ENCODE measurements around the gene ACVRL1. TPM values are rescaled to one million over a fixed set of nuclear protein-coding genes. Genes with fewer than 3 reads are reported as not detected.

The ACVRL1 gene
- total RNA-seq, 2 donors from 2014 or later = not detected

DNA sequence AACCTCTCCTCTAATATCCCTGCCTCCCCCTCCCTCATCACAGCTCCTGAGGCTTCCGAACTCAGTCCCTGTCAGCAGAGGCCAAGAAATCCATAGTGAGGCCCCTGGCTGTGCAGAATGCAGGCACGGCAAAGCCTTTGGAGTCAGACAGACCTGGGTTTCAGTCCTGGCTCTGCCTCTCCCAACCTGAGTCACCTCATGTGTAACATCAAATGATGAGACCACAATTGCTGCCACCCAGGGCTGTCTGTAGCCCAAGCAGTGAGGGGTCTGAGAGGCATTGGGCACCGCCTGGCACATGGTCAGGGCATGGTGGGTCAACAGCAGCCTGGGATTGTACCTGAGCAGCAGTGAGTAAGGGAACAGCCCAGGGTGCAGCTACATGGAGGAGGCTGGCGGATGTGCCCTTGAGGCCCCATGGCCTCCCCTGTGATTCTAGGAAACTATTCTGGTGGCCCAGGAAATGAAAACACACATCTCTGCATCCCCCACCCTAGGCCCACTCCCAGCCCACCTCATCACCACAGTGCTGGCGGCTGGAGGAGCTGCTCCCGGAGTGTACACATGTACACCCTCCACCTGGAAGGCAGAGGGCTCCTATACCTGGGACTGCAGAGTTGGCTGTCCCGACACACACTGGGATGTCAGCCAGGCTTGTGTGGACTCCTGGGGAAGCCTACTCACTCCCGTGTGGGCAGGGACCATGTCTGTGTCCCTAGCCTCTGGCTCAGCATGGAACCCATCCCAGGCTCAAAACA lies 11.7 kb upstream of the ACVRL1 start:
- H3K27me3 Mint-ChIP-seq (ENCODE audit: low read depth) = no peaks in the 10 kb centered on the region
- no peak for ATAC-seq (replicated peaks in 1 of 2)
- no peak overlapping the region for H3K27ac Mint-ChIP-seq
- H3K9me3 Mint-ChIP-seq = no peaks in the 10 kb centered on the region
- H3K4me1 Mint-ChIP-seq (ENCODE audit: low read depth) = no peaks in the 10 kb centered on the region
- no peak overlapping the region for H3K4me3 Mint-ChIP-seq
- DNase-seq = no peak
- H3K36me3 Mint-ChIP-seq (ENCODE audit: insufficient read depth in 2 of 2) = no peaks in the 10 kb centered on the region

DNA sequence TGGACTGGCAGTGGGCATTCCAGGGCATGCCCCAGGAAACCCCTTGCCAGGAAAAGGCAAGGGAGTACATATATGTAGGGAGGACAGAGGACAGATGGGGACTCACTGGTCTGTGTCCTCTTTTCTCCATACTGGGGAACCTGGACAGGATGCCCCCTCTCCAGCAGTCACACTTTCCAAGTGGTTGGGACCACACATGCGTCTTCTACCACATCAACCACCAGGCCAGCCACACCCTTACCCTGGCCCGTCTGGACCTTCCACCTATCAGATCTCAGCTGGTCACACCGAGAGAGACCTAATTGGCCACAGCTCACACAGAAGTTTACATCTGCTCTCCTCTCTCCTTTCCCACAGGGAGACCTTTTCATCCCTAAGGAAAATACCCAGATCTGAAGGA lies 11.1 kb upstream of the ACVRL1 start:
- no peaks in the 10 kb centered on the region for H3K27me3 Mint-ChIP-seq (ENCODE audit: low read depth)
- ATAC-seq (replicated peaks in 1 of 2) (no peak), DNase-seq (no peak)
- no peaks in the 10 kb centered on the region for H3K9me3 Mint-ChIP-seq
- no peak overlapping the region for H3K4me3 Mint-ChIP-seq
- no peak overlapping the region for H3K27ac Mint-ChIP-seq
- H3K36me3 Mint-ChIP-seq (ENCODE audit: insufficient read depth in 2 of 2) = no peaks in the 10 kb centered on the region
- no peaks in the 10 kb centered on the region for H3K4me1 Mint-ChIP-seq (ENCODE audit: low read depth)

DNA sequence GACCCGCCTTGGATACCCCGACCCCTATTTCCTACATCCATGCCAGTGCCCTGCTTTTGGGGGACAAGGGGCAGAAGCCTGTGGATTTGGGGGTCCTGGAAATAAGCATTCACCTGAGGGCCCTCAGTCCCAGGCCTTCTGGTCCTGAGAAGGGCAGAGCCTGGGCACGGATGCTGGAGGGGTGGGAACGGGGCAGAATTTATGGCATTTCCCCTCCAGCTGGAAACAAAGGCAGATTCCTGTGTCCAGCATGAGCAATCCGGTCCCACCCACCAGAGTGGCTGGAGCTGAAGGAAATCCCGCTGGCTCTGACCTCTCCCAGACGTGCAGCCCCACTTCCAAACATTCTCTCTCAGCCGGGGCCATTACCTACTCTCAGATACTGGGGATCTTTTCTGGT lies 10.1 kb upstream of the ACVRL1 start:
- no peak overlapping the region for H3K4me3 Mint-ChIP-seq

DNA sequence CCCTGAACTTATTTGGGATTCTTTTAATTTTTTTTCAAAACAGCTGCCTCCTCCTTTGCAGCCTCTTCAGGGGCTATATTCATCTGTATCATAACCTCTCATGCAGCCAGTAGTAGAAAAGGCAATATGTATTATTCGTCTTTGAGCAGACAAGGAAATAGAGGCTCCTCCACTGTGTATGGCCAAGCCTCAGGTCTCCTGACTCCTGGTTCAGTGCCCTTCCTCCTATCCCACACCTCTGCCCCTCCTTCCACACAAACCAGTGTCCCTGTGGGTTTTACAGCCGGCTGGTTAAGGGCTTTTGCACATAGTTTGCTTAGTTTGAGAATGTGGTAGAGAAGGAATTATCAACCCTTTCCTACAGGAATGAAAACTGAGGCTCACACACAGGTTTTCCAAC lies 8.8 kb upstream of the ACVRL1 start:
- H3K27ac Mint-ChIP-seq = no peak overlapping the region
- no peaks in the 10 kb centered on the region for H3K36me3 Mint-ChIP-seq (ENCODE audit: insufficient read depth in 2 of 2)
- H3K4me3 Mint-ChIP-seq = no peak overlapping the region
- no peaks in the 10 kb centered on the region for H3K4me1 Mint-ChIP-seq (ENCODE audit: low read depth)
- no peaks in the 10 kb centered on the region for H3K27me3 Mint-ChIP-seq (ENCODE audit: low read depth)
- ATAC-seq (replicated peaks in 1 of 2) = no peak
- no peaks in the 10 kb centered on the region for H3K9me3 Mint-ChIP-seq
- no peak for DNase-seq

More for the DNA sequence above, 10.1 kb upstream of the ACVRL1 start:
- H3K27ac Mint-ChIP-seq = no peak overlapping the region
- ATAC-seq (replicated peaks in 1 of 2) (no peak), DNase-seq (no peak)
- H3K27me3 Mint-ChIP-seq (ENCODE audit: low read depth) = no peaks in the 10 kb centered on the region
- H3K4me1 Mint-ChIP-seq (ENCODE audit: low read depth) = no peaks in the 10 kb centered on the region
- H3K36me3 Mint-ChIP-seq (ENCODE audit: insufficient read depth in 2 of 2) = no peaks in the 10 kb centered on the region
- no peaks in the 10 kb centered on the region for H3K9me3 Mint-ChIP-seq

DNA sequence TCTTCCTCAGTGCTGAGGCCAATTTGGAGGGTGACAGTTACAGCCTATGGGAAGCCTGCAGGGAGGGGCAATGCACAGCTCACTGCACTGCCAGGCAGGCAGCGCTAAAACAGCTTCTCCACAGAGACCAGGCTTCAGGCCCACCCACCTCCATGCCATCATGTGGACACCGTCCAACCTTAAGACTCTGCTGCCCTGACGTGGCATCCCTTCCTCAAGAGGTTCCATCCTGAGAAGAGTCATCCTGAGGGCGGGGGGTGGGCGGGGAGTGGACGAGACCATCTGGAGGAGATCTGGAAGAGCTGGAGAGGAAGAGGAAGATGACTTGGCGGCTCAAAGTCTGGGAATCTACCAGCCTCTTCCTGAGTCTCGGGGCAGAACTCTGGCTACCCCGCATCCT lies 8.4 kb upstream of the ACVRL1 start:
- Mint-ChIP-seq H3K9me3 (no peaks in the 10 kb centered on the region), H3K4me1 (ENCODE audit: low read depth) (no peaks in the 10 kb centered on the region), H3K27ac (no peak overlapping the region), H3K4me3 (no peak overlapping the region), H3K36me3 (ENCODE audit: insufficient read depth in 2 of 2) (no peaks in the 10 kb centered on the region), H3K27me3 (ENCODE audit: low read depth) (no peaks in the 10 kb centered on the region)
- no peak for ATAC-seq (replicated peaks in 1 of 2)
- no peak for DNase-seq

DNA sequence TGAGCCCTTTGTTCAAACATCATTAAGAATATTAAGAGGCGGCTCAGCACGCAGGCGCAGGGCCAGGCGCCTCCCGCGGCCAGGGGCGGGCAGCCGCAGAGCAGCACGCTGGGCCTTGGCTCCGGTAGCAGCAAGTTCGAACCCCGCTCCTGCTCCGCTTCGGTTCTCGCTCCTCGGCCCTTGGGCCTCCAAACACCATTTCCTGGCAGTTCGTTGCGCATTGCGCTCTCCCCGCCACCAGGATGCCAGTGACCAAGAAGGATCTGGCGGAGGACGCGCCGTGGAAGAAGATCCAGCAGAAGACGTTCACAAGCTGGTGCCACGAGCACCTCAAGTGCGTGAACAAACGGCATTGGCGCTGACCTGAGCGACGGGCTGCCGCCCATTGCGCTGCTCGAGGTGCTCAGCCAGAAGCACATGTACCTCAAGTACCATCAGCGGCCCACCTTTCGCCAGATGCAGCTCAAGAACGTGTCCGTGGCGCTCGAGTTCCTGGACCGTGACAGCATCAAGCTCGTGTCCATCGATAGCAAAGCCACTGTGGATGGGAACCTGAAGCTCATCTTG lies 6.9 kb upstream of the ACVRL1 start:
- Mint-ChIP-seq H3K27me3 (ENCODE audit: low read depth) (peaks cover 3% of the 10 kb centered on the region), H3K27ac (no peak overlapping the region), H3K4me3 (no peak overlapping the region), H3K9me3 (no peaks in the 10 kb centered on the region), H3K36me3 (ENCODE audit: insufficient read depth in 2 of 2) (no peaks in the 10 kb centered on the region), H3K4me1 (ENCODE audit: low read depth) (no peaks in the 10 kb centered on the region)
- ATAC-seq (replicated peaks in 1 of 2) (no peak), DNase-seq (no peak)

DNA sequence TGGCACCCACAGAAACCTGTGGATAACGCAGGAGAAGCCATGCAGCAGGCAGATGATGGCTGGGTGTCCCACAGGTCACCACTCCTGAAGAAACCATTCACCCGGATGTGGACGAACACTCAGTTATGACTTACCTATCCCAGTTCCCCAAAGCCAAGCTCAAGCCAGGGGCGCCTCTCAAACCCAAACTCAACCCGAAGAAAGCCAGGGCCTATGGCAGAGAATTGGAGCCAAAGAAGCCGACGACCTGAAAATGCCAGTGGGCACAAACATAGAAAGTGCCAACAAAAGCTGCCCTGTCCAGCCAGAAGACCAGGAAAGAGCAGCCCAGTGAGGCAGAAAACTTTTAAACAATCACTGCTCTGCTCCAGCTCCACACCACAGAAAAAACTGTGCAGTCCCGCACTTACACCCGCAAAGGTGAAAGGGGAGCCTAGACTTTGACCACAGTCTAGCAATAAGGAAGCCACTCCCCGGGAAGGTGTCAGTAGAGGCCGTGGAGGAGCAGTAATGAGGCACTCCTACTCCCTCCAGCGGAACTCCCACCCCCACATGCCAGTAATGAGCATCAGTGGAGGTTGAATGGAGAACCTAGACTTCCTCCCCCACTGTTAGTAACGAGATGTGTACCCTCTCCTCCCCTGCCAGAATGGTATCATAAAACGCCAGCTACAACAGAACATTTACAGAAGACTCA lies 6.0 kb upstream of the ACVRL1 start:
- no peaks in the 10 kb centered on the region for H3K9me3 Mint-ChIP-seq
- DNase-seq (no peak), ATAC-seq (replicated peaks in 1 of 2) (peak in 1 of 2 donors; percentile 30)
- no peaks in the 10 kb centered on the region for H3K36me3 Mint-ChIP-seq (ENCODE audit: insufficient read depth in 2 of 2)
- peaks cover 12% of the 10 kb centered on the region for H3K27me3 Mint-ChIP-seq (ENCODE audit: low read depth)
- H3K4me1 Mint-ChIP-seq (ENCODE audit: low read depth) = no peaks in the 10 kb centered on the region
- no peak overlapping the region for H3K4me3 Mint-ChIP-seq
- H3K27ac Mint-ChIP-seq = no peak overlapping the region

DNA sequence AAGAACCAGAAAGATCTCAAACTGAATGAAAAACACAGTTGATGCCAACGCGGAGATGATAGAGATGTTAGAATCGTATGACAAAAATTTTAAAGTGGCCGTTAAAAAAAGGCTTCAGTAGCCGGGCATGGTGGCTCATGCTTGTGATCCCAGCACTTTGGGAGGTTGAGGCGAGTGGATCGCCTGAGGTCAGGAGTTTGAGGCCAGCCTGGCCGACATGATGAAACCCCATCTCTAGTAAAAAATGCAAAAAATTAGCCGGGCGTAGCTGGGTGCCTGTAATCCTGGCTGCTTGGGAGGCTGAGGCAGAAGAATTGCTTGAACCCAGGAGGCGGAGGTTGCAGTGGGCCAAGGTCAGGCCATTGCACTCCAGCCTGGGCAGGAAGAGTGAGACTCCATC lies 5.4 kb upstream of the ACVRL1 start:
- ATAC-seq (replicated peaks in 1 of 2) (no peak), DNase-seq (no peak)
- H3K27me3 Mint-ChIP-seq (ENCODE audit: low read depth) = peaks cover 13% of the 10 kb centered on the region
- no peak overlapping the region for H3K27ac Mint-ChIP-seq
- no peak overlapping the region for H3K4me3 Mint-ChIP-seq
- no peaks in the 10 kb centered on the region for H3K36me3 Mint-ChIP-seq (ENCODE audit: insufficient read depth in 2 of 2)
- no peaks in the 10 kb centered on the region for H3K9me3 Mint-ChIP-seq
- H3K4me1 Mint-ChIP-seq (ENCODE audit: low read depth) = no peaks in the 10 kb centered on the region

DNA sequence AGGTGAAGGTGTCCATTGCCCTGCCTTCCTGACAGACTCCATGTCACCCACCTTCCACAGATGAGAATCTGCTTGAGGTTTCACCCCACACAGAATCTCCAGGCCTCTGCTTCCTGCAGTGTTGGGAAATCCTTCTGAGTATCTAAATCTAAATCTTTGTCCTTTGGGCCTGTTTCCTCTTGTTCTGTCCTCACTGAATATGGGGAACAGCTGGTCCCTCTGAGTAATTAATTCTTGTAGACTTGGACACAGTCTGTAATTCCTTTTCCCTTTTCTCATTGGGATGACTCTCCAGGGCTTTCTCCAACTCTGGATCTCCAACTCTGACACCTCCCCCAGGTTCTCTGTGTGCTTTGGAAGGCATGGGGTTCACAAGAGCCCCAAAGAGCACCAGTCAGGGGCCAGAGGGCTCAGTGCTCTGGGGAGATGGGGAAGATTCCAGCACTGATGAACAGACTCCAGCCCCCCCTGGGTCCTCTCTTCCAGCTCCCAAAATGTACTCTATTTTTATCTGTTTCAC lies 2.3 kb upstream of the ACVRL1 start:
- H3K9me3 Mint-ChIP-seq = no peaks in the 10 kb centered on the region
- H3K4me1 Mint-ChIP-seq (ENCODE audit: low read depth) = no peaks in the 10 kb centered on the region
- H3K4me3 Mint-ChIP-seq = no peak overlapping the region
- H3K27ac Mint-ChIP-seq = no peak overlapping the region
- ATAC-seq (replicated peaks in 1 of 2) = no peak
- H3K27me3 Mint-ChIP-seq (ENCODE audit: low read depth) = peaks cover 31% of the 10 kb centered on the region
- DNase-seq = no peak
- H3K36me3 Mint-ChIP-seq (ENCODE audit: insufficient read depth in 2 of 2) = no peaks in the 10 kb centered on the region

DNA sequence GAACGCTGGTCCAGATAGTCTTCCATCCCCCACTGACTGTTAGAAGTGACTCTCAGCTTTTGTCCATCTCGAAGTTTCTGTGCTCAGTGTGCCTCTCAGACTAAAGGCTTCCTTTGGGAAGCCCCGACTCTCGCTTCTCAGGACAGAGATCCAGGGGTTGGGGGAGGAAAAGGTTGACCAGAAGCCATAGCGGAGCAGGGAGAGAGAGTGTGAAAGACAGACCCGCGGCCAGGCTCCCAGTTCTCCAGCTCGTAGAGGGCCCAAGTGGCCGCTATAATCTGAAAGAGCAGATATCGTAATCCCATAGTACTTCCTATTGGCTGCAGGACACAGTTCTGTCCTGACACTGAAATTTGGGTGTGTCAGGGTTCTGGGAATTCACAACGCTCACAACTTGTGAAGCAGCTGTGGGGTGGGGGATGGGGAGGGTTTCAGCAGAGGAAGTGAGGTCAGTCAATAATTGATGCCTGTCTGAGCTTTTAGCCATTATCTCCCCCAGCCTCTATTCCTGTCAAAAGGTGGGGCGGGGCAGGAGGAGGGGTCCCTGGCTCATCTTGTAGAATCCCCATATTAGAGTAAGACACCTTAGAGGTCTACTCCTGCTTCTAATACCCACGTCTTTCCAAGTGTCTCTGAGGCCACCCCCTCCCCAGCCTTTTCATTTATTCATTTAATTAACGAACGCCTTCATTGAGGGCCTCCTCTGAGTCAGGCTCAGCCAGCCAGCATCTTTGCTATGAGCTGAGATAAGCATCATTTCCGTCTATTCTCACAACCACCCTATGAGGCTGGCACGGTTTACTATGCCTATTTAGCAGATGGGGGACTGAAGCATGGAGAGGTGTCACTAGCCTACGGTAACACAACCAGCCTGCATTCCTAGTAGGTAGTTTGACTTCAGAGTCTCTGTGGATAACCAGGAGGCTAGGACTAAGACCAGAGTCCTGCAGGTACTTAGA lies 1.6 kb upstream of the ACVRL1 start:
- H3K4me1 Mint-ChIP-seq (ENCODE audit: low read depth) = no peaks in the 10 kb centered on the region
- no peaks in the 10 kb centered on the region for H3K36me3 Mint-ChIP-seq (ENCODE audit: insufficient read depth in 2 of 2)
- ATAC-seq (replicated peaks in 1 of 2) (no peak), DNase-seq (no peak)
- no peaks in the 10 kb centered on the region for H3K9me3 Mint-ChIP-seq
- no peak overlapping the region for H3K4me3 Mint-ChIP-seq
- peaks cover 35% of the 10 kb centered on the region for H3K27me3 Mint-ChIP-seq (ENCODE audit: low read depth)
- no peak overlapping the region for H3K27ac Mint-ChIP-seq

DNA sequence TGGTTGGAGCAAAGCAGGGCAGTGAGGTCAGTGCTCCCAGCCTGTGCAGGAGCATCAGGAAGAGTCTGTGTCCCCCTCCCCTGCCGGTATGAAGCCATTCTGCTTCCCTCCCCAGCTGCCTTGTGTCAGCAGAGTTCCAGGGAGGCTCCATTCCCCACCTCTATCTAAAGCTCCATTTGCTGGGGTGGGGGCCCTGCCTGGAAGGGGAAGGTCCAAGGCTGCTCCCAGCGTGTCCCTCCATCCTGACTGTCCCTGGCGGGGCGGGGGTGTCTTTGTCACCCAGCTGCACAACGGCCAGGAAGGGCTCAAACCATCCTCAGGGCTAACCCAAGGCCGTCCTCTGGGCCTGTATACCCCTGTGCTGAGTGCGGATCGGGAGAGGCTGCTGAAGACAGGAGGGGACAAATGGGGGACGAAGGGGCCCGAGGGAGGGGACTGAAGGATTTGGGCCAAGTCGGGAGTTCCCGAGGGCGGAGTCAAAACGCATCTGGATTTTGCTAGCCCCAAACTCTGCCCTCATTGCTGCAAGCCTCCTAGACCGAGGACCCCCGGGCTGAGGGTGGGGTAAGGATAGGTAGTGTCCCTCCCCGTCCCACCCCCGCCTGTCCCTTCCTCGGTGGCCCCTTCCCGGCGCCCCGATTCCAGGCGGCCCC lies 748 bp upstream of the ACVRL1 start:
- Mint-ChIP-seq H3K9me3 (no peaks in the 10 kb centered on the region), H3K36me3 (ENCODE audit: insufficient read depth in 2 of 2) (no peaks in the 10 kb centered on the region), H3K4me3 (peak overlapping the region in 1 of 2 donors; percentile 43)

DNA sequence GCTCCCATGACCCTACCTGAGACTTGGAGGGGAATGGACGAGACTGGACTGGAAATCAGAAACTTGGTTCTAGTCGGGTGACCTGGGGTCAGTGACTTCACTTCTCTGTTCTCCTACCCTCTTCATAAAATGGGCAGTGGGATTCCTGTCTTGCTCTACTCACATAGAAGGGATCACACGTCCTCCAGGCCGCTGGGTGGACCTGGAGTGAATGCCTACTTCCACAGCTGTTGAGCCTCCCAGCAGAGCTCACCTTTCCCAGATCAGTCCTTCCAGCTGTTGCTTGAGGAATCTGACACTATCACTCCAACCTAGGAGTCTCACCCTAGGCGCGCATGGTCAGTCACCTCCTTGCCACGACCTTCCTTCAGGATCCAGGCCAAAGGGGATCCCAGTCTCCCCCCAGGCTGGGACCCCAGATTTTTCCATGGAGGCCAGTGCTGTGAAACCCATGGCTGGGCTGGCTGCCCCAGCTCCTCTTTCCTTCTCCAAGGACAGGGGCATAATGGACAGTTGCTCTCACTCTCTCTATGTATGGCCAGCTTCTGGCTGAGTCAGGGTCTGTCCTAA lies 637 bp downstream of the ACVRL1 start:
- H3K4me1 Mint-ChIP-seq (ENCODE audit: low read depth) = no peaks in the 10 kb centered on the region
- H3K27me3 Mint-ChIP-seq (ENCODE audit: low read depth) = peaks cover 35% of the 10 kb centered on the region
- no peak overlapping the region for H3K27ac Mint-ChIP-seq
- H3K4me3 Mint-ChIP-seq = no peak overlapping the region
- ATAC-seq (replicated peaks in 1 of 2) (no peak), DNase-seq (no peak)
- H3K9me3 Mint-ChIP-seq = no peaks in the 10 kb centered on the region
- no peaks in the 10 kb centered on the region for H3K36me3 Mint-ChIP-seq (ENCODE audit: insufficient read depth in 2 of 2)

More for the DNA sequence above, 748 bp upstream of the ACVRL1 start:
- Mint-ChIP-seq H3K4me1 (ENCODE audit: low read depth) (no peaks in the 10 kb centered on the region), H3K27ac (no peak overlapping the region), H3K27me3 (ENCODE audit: low read depth) (peaks cover 35% of the 10 kb centered on the region)
- DNase-seq (no peak), ATAC-seq (replicated peaks in 1 of 2) (no peak)

Data from activated T-cell treated with anti-CD3 and anti-CD28 coated beads, Interleukin-2, amount 50 U/mL, for 72 hours (primary cell).